Esophagus squamous epithelium (tissue), 5 donors: ENCODE data around the gene TTC13. TPM values are rescaled to one million over a fixed set of nuclear protein-coding genes. Genes with fewer than 3 reads are reported as not detected.

ENCODE experiments used
- DNase-seq: peaks from one replicate; lab custom pipeline; 2025; lab: John Stamatoyannopoulos, UW
- H3K27ac ChIP-seq, 4 donors: fragments of 200-600 bp; sonication (generic); one replicate each; pipeline ENCODE4 v1.5.1; 2016 to 2019; ENCODE audit warnings: mild to moderate bottlenecking in 1 of 4
- H3K27me3 ChIP-seq, 4 donors: fragments of 200-600 bp; sonication (generic); 1 replicate in 3 of 4; 2 replicates in 1 of 4; pipeline versions ENCODE4 v1.5.1 to v1.6.0; 2017 to 2021; ENCODE audit warnings: antibody characterized with exemption in 1 of 4
- H3K36me3 ChIP-seq, 3 donors: fragments of 200-600 bp; sonication (generic); one replicate each; pipeline ENCODE4 v1.5.1; 2016 to 2019
- H3K4me1 ChIP-seq, 3 donors: fragments of 200-600 bp; sonication (generic); one replicate each; pipeline ENCODE4 v1.5.1; 2017 to 2019
- H3K4me3 ChIP-seq, 4 donors: fragments of 200-600 bp; sonication (generic); 1 replicate in 3 of 4; 2 replicates in 1 of 4; pipeline ENCODE4 v1.5.1; 2016 to 2019; ENCODE audit warnings: mild to moderate bottlenecking in 2 of 4, moderate library complexity in 1 of 4
- H3K9me3 ChIP-seq, 3 donors: fragments of 200-600 bp; sonication (generic); one replicate each; pipeline ENCODE4 v1.5.1; 2016 to 2019
- POLR2A ChIP-seq, 4 donors: fragments of 450-650 bp; IDR thresholded peaks; one replicate each; pipeline ENCODE4 v1.6.1; 2017; ENCODE audit warnings: antibody characterized with exemption in 4 of 4, mild to moderate bottlenecking in 4 of 4, moderate library complexity in 3 of 4
- WGBS, 2 donors: methylation state at CpG; one replicate each; pipeline ENCODE4 v1.1.5; 2018; 5-methylcytosine and 5-hydroxymethylcytosine counted together
- intact Hi-C: fragments of 100-400 bp; cut with DNase I; formaldehyde crosslinking; loops from one replicate; pipeline ENCODE4 v1.15.0; 2022
- total RNA-seq, 4 donors: library from RNA; depleted of rRNA; stranded (reverse); fragments of >200 nt; gene quantifications; one replicate each; pipeline ENCODE4 v1.1.0, GENCODE V29; 2016
- TF ChIP-seq, protein P1 (sequence below), 6 experiments: fragments of 450-650 bp in 4 of 6; fragments of 200-600 bp in 2 of 6; sonication (generic) in 2 of 6; IDR thresholded peaks; one replicate each; pipeline ENCODE4 v1.5.1; 2016 to 2019; ENCODE audit warnings: antibody characterized with exemption in 6 of 6, mild to moderate bottlenecking in 4 of 6, moderate library complexity in 4 of 6
- donor health status: DM: yes; HTN: yes; CAD: no.

Gene TTC13
- total RNA-seq, 4 donors from 2014 or later: 7.7 to 18.0 (median 11.3) TPM

DNA sequence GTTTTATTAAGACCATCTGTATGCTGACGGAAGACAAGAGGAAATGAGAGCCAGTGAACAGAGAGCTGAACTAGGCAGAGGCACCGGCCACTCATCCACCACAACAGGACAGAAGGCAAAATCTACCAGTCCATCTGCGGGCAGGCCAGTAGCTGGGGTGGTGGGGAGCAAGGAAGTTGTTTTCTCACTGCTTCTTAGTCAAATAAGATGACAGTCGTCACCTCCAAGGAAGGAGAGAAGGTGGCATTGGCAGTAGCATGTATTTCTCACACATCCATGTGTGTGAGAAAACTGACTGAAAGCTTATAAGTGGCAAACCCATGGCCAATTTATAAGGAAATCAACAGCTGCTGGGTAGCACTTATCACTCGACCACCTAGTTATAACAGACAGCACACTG lies 8.2 kb downstream of the TTC13 start:
- no peak for DNase-seq
- WGBS, 2 donors: 75 to 78% methylated on average over 4 to 5 of the region's 5 CpGs
- no peak overlapping the region for H3K4me3 ChIP-seq
- no peak overlapping the region for H3K27ac ChIP-seq
- no peak for TF ChIP-seq POLR2A (IDR thresholded peaks at IDR 0.05)
- TF ChIP-seq, protein P1, sequence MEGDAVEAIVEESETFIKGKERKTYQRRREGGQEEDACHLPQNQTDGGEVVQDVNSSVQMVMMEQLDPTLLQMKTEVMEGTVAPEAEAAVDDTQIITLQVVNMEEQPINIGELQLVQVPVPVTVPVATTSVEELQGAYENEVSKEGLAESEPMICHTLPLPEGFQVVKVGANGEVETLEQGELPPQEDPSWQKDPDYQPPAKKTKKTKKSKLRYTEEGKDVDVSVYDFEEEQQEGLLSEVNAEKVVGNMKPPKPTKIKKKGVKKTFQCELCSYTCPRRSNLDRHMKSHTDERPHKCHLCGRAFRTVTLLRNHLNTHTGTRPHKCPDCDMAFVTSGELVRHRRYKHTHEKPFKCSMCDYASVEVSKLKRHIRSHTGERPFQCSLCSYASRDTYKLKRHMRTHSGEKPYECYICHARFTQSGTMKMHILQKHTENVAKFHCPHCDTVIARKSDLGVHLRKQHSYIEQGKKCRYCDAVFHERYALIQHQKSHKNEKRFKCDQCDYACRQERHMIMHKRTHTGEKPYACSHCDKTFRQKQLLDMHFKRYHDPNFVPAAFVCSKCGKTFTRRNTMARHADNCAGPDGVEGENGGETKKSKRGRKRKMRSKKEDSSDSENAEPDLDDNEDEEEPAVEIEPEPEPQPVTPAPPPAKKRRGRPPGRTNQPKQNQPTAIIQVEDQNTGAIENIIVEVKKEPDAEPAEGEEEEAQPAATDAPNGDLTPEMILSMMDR (IDR thresholded peaks at IDR 0.05): no peak
- H3K9me3 ChIP-seq: no peaks in the 10 kb centered on the region
- no peaks in the 10 kb centered on the region for H3K36me3 ChIP-seq
- H3K27me3 ChIP-seq: no peaks in the 10 kb centered on the region
- intact Hi-C loops: no loop called here
- H3K4me1 ChIP-seq: peaks cover 0 to 5% (median 0%) of the 10 kb centered on the region in 3 donors

DNA sequence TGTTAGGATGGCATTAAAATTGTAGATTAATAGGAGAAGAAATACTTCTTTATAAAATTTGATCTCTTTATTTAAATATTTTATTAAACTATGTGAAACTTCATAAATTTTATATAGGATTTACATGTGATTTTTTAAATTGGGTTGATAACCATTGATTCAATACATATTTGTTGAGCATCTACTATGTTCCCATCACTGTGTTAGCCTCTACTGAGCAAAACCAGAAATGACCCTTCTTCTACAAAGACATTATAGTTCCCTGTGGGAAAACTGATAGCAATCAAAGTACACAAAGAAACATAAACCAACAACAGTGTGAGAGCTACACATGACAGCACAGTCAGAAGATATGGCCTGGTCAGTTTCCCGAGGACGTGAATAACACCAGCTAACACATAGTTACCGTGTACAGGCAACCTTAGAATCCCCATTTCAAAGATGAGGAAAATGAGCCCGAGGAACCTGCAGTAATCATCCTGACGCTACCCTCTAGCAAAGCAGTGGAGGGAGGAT lies 12.2 kb downstream of the TTC13 start:
- no peak for DNase-seq
- Histone ChIP-seq H3K4me3 (no peak overlapping the region), H3K27me3 (no peaks in the 10 kb centered on the region), H3K4me1 (no peaks in the 10 kb centered on the region), H3K9me3 (no peaks in the 10 kb centered on the region), H3K36me3 (no peaks in the 10 kb centered on the region), H3K27ac (no peak overlapping the region)
- 92% methylated on average over 5 of the region's 5 CpGs for WGBS, 2 donors
- TF ChIP-seq, protein P1 (IDR thresholded peaks at IDR 0.05): no peak
- TF ChIP-seq POLR2A (IDR thresholded peaks at IDR 0.05): no peak
- intact Hi-C loops: no loop called here

DNA sequence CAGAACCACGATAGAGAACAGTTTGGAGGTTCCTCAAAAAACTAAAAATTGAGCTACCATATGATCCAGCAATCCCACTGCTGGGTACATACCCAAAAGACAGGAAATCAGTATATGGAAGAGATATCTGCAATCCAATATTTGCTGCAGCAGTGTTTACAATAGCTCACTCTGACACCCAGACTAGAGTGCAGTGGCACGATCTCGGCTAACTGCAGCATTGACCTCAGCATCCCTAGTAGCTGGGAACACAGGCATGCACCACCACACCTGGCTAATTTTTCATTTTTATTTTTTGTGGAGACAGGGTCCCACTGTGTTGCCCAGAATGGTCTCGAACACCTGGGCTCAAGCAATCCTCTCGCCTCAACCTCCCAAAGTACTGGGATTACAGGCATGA lies 13.1 kb downstream of the TTC13 start:
- H3K4me1 ChIP-seq: no peaks in the 10 kb centered on the region
- no peak overlapping the region for H3K4me3 ChIP-seq
- H3K27ac ChIP-seq: no peak overlapping the region
- H3K27me3 ChIP-seq: no peaks in the 10 kb centered on the region
- peaks cover 0 to 7% (median 0%) of the 10 kb centered on the region in 3 donors for H3K36me3 ChIP-seq
- no peaks in the 10 kb centered on the region for H3K9me3 ChIP-seq
- no peak for DNase-seq
- intact Hi-C loops: no loop called here
- TF ChIP-seq, protein P1 (IDR thresholded peaks at IDR 0.05): no peak
- no peak for TF ChIP-seq POLR2A (IDR thresholded peaks at IDR 0.05)
- 91 to 94% methylated on average over 5 of the region's 5 CpGs for WGBS, 2 donors

DNA sequence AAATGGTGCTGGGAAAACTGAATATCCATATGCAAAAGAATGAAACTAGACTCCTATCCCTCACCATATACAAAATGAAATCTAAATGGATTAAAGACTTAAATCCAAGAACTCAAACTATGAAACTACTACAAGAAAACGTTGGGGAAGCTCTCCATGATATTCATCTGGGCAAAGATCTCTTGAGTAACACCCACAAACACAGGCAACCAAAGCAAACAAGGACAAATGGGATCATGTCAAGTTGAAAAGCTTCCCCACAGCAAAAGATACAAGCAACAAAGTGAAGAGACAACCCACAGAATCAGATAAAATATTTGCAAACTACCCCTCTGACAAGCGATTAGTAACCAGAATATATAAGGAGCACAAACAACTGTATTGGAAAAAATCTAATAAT lies 13.8 kb downstream of the TTC13 start:
- no peaks in the 10 kb centered on the region for H3K9me3 ChIP-seq
- no peaks in the 10 kb centered on the region for H3K27me3 ChIP-seq
- no peak overlapping the region for H3K27ac ChIP-seq
- no peak overlapping the region for H3K4me3 ChIP-seq
- DNase-seq: no peak
- TF ChIP-seq, protein P1 (IDR thresholded peaks at IDR 0.05): no peak
- no peak for TF ChIP-seq POLR2A (IDR thresholded peaks at IDR 0.05)
- intact Hi-C loops: no loop called here
- peaks cover 0 to 13% (median 0%) of the 10 kb centered on the region in 3 donors for H3K36me3 ChIP-seq
- WGBS, 2 donors: 41 to 50% methylated on average over 2 of the region's 2 CpGs
- no peaks in the 10 kb centered on the region for H3K4me1 ChIP-seq

DNA sequence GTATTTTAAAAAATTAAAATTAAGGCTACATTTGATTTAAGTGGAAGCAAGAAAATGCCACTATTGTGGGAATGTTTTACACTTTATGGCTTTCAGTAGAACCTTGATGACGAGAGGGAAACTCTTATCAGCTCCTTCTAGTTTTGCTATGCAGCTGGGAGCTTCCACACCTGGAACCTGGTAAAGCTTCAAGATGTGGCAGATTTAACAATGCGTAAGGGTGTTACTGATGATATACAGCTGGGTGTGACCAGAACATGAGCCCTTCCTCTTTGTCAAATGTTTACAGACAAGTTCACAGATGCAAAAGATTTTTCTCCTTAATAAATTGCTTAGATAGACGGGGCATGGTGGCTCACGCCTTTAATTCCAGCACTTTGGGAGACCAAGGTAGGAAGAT lies 20.3 kb downstream of the TTC13 start:
- no peak overlapping the region for H3K4me3 ChIP-seq
- TF ChIP-seq, protein P1 (IDR thresholded peaks at IDR 0.05): no peak
- no peak for TF ChIP-seq POLR2A (IDR thresholded peaks at IDR 0.05)
- DNase-seq: no peak
- peaks cover 0 to 7% (median 0%) of the 10 kb centered on the region in 3 donors for H3K4me1 ChIP-seq
- H3K27me3 ChIP-seq: no peaks in the 10 kb centered on the region
- H3K27ac ChIP-seq: no peak overlapping the region
- H3K36me3 ChIP-seq: peaks cover 0 to 67% (median 0%) of the 10 kb centered on the region in 3 donors
- 85 to 87% methylated on average over 4 of the region's 4 CpGs for WGBS, 2 donors
- intact Hi-C loops: no loop called here
- H3K9me3 ChIP-seq: no peaks in the 10 kb centered on the region
